PC-3 (cell line): Measurements from ENCODE around the gene PPP2R3A.

Source experiments
- EZH2phosphoT487 ChIP-seq: fragments of 300-600 bp; sonication (generic); IDR thresholded peaks from 2 replicates; pipeline ENCODE4 v1.6.1; 2018; ENCODE audit warnings: mild to moderate bottlenecking, antibody characterized with exemption, low read length, borderline replicate concordance
- TF ChIP-seq, protein P1 (sequence below): fragments of 300-600 bp; sonication (generic); conservative IDR thresholded peaks from 2 replicates; pipeline ENCODE4 v1.5.1; 2017; ENCODE audit warnings: antibody characterized with exemption, low read depth, mild to moderate bottlenecking, low read length

DNA sequence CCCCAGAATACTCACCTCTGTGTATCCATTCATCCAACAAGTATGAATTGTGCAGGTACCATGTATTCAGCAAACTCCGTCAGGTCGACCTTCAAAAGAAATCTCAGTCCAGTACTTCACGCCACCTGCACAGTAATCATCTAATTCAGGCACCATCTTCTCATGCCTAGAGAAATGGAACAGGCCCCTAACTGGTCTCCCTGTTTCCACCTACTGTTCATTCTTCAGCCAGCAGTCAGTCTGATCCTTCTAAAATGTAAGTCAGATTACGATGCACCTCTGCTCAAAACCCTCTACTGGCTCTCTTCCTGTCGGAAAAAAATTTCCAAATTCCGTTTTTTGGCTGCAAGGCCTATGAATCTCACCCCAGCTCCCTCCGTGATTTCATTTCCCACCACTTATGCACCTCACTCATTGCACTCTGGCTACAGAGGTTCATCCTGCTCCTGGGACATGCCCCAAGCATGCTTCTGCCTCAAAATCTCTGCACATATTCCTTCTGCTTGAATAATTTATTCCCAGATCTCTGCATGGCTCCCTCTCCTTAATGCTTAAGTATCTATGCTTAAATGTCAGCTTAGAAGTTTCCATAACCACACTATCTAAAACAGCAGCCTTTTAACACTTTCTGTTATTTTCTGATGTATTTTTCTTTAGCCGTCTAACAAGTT, 47.5 kb upstream of the PPP2R3A start:
- TF ChIP-seq, protein P1, sequence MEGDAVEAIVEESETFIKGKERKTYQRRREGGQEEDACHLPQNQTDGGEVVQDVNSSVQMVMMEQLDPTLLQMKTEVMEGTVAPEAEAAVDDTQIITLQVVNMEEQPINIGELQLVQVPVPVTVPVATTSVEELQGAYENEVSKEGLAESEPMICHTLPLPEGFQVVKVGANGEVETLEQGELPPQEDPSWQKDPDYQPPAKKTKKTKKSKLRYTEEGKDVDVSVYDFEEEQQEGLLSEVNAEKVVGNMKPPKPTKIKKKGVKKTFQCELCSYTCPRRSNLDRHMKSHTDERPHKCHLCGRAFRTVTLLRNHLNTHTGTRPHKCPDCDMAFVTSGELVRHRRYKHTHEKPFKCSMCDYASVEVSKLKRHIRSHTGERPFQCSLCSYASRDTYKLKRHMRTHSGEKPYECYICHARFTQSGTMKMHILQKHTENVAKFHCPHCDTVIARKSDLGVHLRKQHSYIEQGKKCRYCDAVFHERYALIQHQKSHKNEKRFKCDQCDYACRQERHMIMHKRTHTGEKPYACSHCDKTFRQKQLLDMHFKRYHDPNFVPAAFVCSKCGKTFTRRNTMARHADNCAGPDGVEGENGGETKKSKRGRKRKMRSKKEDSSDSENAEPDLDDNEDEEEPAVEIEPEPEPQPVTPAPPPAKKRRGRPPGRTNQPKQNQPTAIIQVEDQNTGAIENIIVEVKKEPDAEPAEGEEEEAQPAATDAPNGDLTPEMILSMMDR: no peak
- TF ChIP-seq EZH2phosphoT487: no peak
